ENCODE measurements around the gene TNFSF8. TPM values are rescaled to one million over a fixed set of nuclear protein-coding genes. Genes with fewer than 3 reads are reported as not detected.

TNFSF8 gene
- total RNA-seq, 4 donors from 2014 or later: 0.84 to 8.1 (median 2.3) TPM

GRCh38 chr9:114902786-114903524, 27.4 kb downstream of the TNFSF8 start:
- TF ChIP-seq POLR2A (IDR thresholded peaks at IDR 0.05) (no peak), EP300 (IDR thresholded peaks at IDR 0.05) (no peak), CTCF (IDR thresholded peaks at IDR 0.05) (no peak)
- Histone ChIP-seq H3K4me3 (no peak overlapping the region), H3K27me3 (no peaks in the 10 kb centered on the region), H3K4me1 (peaks cover 0 to 7% (median 0%) of the 10 kb centered on the region in 4 donors), H3K36me3 (no peaks in the 10 kb centered on the region), H3K9me3 (no peaks in the 10 kb centered on the region), H3K27ac (no peak overlapping the region)
- 89 to 100% methylated on average over 4 of the region's 4 CpGs for WGBS, 2 donors
- no peak for DNase-seq (ENCODE audit: low spot score in 2 of 2)

- Histone ChIP-seq H3K27ac (no peak overlapping the region), H3K4me1 (peaks cover 0 to 8% (median 0%) of the 10 kb centered on the region in 4 donors), H3K27me3 (no peaks in the 10 kb centered on the region), H3K9me3 (no peaks in the 10 kb centered on the region), H3K4me3 (no peak overlapping the region), H3K36me3 (no peaks in the 10 kb centered on the region)
- TF ChIP-seq EP300 (IDR thresholded peaks at IDR 0.05): no peak
- TF ChIP-seq POLR2A (IDR thresholded peaks at IDR 0.05): no peak
- DNase-seq (ENCODE audit: low spot score in 2 of 2): no peak
- WGBS, 2 donors: 72 to 80% methylated on average over 1 of the region's 1 CpG
These were observed 29.2 kb downstream of the TNFSF8 start for GRCh38 chr9:114900942-114901802.

- H3K27ac ChIP-seq: no peak overlapping the region
- no peak for TF ChIP-seq EP300 (IDR thresholded peaks at IDR 0.05)
- TF ChIP-seq CTCF (IDR thresholded peaks at IDR 0.05): no peak
- TF ChIP-seq POLR2A (IDR thresholded peaks at IDR 0.05): no peak
- no peaks in the 10 kb centered on the region for H3K27me3 ChIP-seq
- no peak for DNase-seq (ENCODE audit: low spot score in 2 of 2)
- no peak overlapping the region for H3K4me3 ChIP-seq
- H3K36me3 ChIP-seq: no peaks in the 10 kb centered on the region
- peaks cover 0 to 16% (median 8%) of the 10 kb centered on the region in 4 donors for H3K4me1 ChIP-seq
- H3K9me3 ChIP-seq: no peaks in the 10 kb centered on the region
These were observed 30.4 kb downstream of the TNFSF8 start for GRCh38 chr9:114899995-114900394.

GRCh38 chr9:114899461-114899860, 30.9 kb downstream of the TNFSF8 start:
- TF ChIP-seq EP300 (IDR thresholded peaks at IDR 0.05): no peak
- TF ChIP-seq CTCF (IDR thresholded peaks at IDR 0.05): no peak
- TF ChIP-seq POLR2A (IDR thresholded peaks at IDR 0.05): no peak
- Histone ChIP-seq H3K36me3 (no peaks in the 10 kb centered on the region), H3K4me3 (no peak overlapping the region), H3K9me3 (no peaks in the 10 kb centered on the region), H3K27me3 (no peaks in the 10 kb centered on the region), H3K27ac (no peak overlapping the region), H3K4me1 (peaks cover 0 to 20% (median 14%) of the 10 kb centered on the region in 4 donors)
- DNase-seq (ENCODE audit: low spot score in 2 of 2): no peak
- 71 to 75% methylated on average over 2 of the region's 2 CpGs for WGBS, 2 donors

- H3K27ac ChIP-seq: no peak overlapping the region
- DNase-seq (ENCODE audit: low spot score in 2 of 2): no peak
- no peaks in the 10 kb centered on the region for H3K27me3 ChIP-seq
- TF ChIP-seq EP300 (IDR thresholded peaks at IDR 0.05) (no peak), POLR2A (IDR thresholded peaks at IDR 0.05) (no peak), CTCF (IDR thresholded peaks at IDR 0.05) (no peak)
- H3K4me1 ChIP-seq: peaks cover 0 to 21% (median 15%) of the 10 kb centered on the region in 4 donors
- H3K36me3 ChIP-seq: no peaks in the 10 kb centered on the region
- H3K4me3 ChIP-seq: no peak overlapping the region
- 69 to 77% methylated on average over 9 of the region's 9 CpGs for WGBS, 2 donors
- no peaks in the 10 kb centered on the region for H3K9me3 ChIP-seq
These were observed 31.6 kb downstream of the TNFSF8 start for GRCh38 chr9:114898741-114899140.
